Measurements from ENCODE around the gene MYO9B. TPM values are rescaled to one million over a fixed set of nuclear protein-coding genes. Genes with fewer than 3 reads are reported as not detected.
A peak's percentile ranks its signal among the peaks of the same experiment; 100 is the strongest.

Gene MYO9B
- total RNA-seq, 2 experiments from 2014 or later, result 100 to 104 TPM

DNA sequence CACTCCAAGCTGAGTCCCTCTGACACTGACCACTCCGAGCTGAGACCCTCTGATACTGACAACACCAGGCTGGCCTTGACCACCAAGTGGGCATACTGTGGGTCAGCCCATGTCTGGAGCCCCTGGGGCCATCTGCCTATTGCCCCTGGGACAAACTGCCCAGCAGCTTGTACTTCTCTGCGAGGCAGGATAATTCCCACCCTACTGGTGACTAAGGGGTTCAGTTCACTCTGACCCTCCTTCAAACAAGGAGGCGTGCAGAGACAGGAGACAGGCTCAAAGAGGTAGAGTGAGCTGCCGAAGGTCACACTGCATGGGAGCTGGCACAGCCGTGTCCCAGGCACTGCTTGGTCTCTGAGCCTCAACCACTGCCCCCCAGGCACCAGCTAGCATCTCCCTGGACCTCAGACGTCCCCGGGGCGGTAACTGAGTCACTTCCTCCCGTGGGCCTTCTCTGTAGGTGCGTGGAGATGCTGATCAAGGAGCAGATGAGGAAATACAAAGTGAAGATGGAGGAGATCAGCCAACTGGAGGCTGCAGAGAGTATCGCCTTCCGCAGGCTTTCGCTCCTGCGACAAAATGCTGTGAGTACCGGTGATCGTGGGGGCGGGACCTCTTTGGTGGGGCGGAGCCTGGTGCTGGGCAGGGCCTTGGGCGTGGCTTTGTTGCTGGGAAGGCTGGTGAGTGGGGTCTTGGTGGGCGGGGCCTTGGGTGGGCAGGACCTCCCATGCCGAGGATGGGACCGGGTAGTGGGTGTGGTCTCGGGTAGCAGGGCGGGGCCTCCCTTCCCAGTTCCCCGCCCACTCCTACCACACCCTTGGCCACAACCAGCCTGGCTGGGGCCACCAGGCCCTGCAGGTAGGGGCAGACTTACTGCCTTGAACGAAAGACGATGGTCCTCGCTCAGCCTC, 133.8 kb downstream of the MYO9B start:
- Mint-ChIP-seq H3K27me3 (no peaks in the 10 kb centered on the region), H3K4me3 (no peak overlapping the region), H3K4me1 (ENCODE audit: low read depth) (peaks cover 9% of the 10 kb centered on the region), H3K9me3 (no peaks in the 10 kb centered on the region), H3K36me3 (peaks cover 20% of the 10 kb centered on the region), H3K27ac (peak overlapping the region; percentile 66)
- intact Hi-C loops (cut with micrococcal nuclease), result no loop called here
- CTCF ChIA-PET, result interaction anchor here (0.7 kb wide), 1 partner anchor 1115 kb away, joined by 3 read pairs; no protein-coding TSS in a partner anchor
- peak; percentile 67 for DNase-seq
- POLR2A ChIA-PET, result no interaction called here

DNA sequence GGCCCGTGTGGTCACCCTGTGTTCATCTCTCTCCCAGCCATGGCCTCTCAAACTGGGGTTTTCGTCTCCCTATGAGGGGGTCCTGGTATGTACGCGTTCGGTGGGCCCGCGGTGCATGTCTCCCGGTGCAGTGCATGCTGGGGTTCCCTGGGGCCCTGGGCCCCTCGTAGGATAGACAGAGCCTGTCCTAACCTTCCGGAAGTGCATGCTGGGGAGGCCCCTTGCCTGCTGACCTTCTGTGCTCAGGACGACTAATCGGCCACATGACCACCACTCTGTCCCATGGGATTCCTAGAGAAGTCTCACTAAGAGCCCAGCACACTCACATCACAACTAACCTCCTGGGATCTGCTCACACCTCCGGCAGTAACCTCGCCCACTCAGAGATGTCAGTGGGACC, 134.7 kb downstream of the MYO9B start:
- intact Hi-C loops (cut with micrococcal nuclease), result no loop called here
- no peak for DNase-seq
- Mint-ChIP-seq H3K4me1 (ENCODE audit: low read depth) (peaks cover 16% of the 10 kb centered on the region), H3K9me3 (no peaks in the 10 kb centered on the region), H3K27me3 (no peaks in the 10 kb centered on the region), H3K4me3 (no peak overlapping the region), H3K27ac (no peak overlapping the region), H3K36me3 (peaks cover 20% of the 10 kb centered on the region)
- CTCF ChIA-PET, result no interaction called here
- POLR2A ChIA-PET, result no interaction called here

DNA sequence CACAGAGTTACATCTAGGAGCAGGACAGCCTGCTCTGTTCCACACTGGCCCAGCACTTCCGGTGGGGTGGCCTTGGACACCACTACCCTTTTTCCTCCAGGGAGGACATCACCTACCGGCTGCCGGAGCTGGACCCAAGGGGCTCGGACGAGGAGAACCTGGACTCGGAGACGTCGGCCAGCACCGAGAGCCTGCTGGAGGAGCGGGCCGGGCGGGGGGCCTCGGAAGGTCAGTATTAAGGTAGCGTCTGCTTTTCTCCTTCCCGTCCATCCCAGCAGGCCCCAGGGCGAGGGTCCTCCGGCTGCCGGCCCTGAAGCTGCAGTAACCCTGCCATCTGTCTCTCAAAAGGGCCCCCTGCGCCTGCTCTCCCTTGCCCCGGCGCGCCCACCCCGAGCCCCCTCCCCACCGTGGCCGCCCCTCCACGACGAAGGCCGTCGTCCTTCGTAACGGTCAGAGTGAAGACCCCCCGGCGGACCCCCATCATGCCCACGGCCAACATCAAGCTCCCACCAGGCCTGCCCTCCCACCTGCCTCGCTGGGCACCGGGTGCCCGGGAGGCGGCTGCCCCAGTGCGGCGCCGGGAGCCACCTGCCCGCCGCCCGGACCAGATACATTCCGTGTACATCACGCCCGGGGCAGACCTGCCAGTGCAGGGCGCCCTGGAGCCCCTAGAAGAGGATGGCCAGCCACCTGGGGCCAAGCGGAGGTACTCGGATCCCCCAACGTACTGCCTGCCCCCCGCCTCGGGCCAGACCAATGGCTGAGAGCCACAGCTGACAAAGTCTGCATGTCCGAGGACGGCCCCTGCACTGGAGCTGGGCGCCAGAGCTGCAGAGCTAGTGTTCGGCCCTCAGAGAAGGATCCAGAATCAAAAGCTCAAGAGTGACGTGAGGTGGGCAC, 136.2 kb downstream of the MYO9B start:
- Mint-ChIP-seq H3K4me1 (ENCODE audit: low read depth) (peaks cover 22% of the 10 kb centered on the region), H3K27ac (no peak overlapping the region), H3K9me3 (no peaks in the 10 kb centered on the region), H3K36me3 (peaks cover 20% of the 10 kb centered on the region), H3K27me3 (no peaks in the 10 kb centered on the region), H3K4me3 (no peak overlapping the region)
- intact Hi-C loops (cut with micrococcal nuclease), result no loop called here
- no peak for DNase-seq
- CTCF ChIA-PET, result no interaction called here
- POLR2A ChIA-PET, result no interaction called here

DNA sequence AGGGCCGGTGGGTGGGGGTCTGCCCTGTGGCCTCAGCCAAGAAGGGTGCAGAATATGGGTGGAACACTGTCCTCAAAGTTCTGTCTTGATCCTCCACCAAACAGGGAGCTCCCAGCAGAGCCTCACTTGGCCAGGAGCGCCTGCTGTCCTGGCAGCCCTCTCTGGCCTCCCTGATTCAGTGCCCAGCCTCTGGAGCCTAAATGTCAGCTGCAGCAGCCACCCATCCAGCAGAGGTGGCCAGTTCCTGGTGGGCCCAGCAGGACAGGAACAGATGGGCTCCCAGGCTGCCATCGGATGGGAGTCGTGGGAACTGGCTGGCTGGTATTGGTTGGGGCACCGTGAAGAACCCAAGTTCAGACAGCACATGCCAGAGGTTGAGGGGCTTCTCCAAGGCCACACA, 137.8 kb downstream of the MYO9B start:
- peaks cover 29% of the 10 kb centered on the region for H3K36me3 Mint-ChIP-seq
- no peak overlapping the region for H3K27ac Mint-ChIP-seq
- CTCF ChIA-PET, result no interaction called here
- POLR2A ChIA-PET, result interaction anchor here (0.6 to 3.3 kb wide), 2 partner anchors 13 to 66 kb away, joined by 3 to 25 read pairs; partner anchors contain the start of gene OCEL1
- H3K4me1 Mint-ChIP-seq (ENCODE audit: low read depth), result peaks cover 22% of the 10 kb centered on the region
- no peaks in the 10 kb centered on the region for H3K9me3 Mint-ChIP-seq
- DNase-seq, result no peak
- H3K4me3 Mint-ChIP-seq, result no peak overlapping the region
- no peaks in the 10 kb centered on the region for H3K27me3 Mint-ChIP-seq
- intact Hi-C loops (cut with micrococcal nuclease), result no loop called here

DNA sequence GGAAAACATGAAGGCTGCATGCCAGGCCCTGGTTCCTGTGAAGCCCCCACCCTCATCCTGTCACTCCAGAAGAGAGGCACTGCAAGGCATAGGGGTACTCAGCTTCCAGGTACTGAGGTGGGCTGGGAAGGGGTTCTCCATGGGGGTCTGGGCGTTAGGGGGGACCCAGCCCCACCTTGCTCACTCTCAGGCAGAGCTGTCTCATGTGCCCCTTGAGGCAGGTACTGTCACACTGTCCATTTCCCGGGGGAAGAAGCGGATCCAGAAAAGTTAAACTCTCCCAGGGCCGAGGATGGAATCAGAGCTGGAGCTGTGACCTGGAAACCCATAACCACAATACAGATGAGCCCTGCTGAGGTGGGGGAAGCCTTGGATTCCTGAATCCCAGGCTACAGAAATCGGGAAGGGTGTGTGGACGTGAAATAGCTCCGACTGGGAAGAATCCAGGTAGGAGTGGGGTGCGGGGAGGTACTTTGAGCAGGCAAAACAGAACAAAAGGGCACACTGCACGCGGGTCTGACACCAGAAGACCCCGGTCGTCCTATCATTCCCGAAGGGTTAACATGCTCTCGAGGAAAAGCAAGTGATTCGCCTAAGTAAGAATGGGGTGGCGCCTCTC, 139.0 kb downstream of the MYO9B start:
- Mint-ChIP-seq H3K27me3 (no peaks in the 10 kb centered on the region), H3K36me3 (peaks cover 27% of the 10 kb centered on the region), H3K4me3 (peak overlapping the region; percentile 84), H3K4me1 (ENCODE audit: low read depth) (peaks cover 16% of the 10 kb centered on the region), H3K9me3 (no peaks in the 10 kb centered on the region), H3K27ac (peak overlapping the region; percentile 96)
- ChIA-PET CTCF (interaction anchor here (0.9 to 1.7 kb wide), 3 partner anchors 9 to 89 kb away, joined by 3 to 5 read pairs (median 3); no protein-coding TSS in a partner anchor), POLR2A (interaction anchor here (1.0 to 3.3 kb wide), 5 partner anchors 12 to 140 kb away, joined by 3 to 25 read pairs (median 6); partner anchors contain the start of genes BABAM1 and OCEL1)
- intact Hi-C loops (cut with micrococcal nuclease), result loop anchor here (1.0 to 5.0 kb wide), 4 partner anchors 12 to 139 kb away; partner anchors contain the start of genes HAUS8, MYO9B and OCEL1
- no peak for DNase-seq

DNA sequence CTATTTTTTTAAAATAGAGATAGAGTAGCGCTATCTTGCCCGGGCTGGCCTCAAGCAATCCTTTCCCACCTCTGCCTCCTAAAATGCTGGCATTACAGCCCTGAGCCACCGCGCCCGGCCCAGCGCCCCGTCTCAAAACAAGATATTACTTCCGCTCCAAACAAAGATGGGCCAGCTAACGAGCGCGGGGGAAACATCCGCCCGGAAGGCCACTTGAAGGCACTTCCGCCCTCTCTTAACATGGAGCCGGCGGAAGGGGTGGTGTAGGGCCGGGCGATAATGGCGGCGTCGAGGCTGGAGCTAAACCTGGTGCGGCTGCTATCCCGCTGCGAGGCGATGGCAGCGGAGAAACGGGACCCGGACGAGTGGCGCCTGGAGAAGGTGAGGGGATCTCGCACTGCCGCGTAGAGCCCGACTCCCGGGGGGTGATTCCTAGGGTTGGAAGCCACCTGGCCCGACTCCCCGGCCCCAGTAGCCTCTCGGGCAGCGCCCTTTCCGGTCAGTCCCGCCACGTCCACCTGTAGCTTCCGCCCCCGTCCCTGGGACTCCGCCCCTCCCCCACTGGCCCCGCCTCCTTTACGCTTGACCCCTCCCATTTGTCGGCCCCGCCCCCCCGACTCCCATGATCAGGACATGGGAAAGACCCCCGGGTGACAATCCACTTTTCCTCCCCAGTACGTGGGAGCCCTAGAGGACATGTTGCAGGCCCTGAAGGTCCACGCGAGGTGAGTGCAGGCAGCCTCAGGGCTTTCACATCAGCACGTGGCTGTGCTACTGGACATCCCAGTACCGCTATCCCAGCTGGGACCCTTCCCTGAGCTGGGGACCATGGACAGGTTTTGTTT, 139.8 kb downstream of the MYO9B start, which contains the start of gene USE1:
Gene USE1 (plus strand): TSS at position 231 of the 845 bp plus-strand sequence. CDS start 49 bp downstream, at position 280.
- peak; percentile 92 for DNase-seq
- Mint-ChIP-seq H3K27ac (peak within 1 kb of the TSS; percentile 96), H3K9me3 (no peaks in the 10 kb centered on the region), H3K4me3 (peak within 1 kb of the TSS; percentile 84), H3K4me1 (ENCODE audit: low read depth) (peaks cover 16% of the 10 kb centered on the region), H3K27me3 (no peaks in the 10 kb centered on the region), H3K36me3 (peaks cover 28% of the 10 kb centered on the region)
- ChIA-PET POLR2A (interaction anchor here (0.7 to 3.3 kb wide), 7 partner anchors 11 to 141 kb away, joined by 3 to 25 read pairs (median 5); partner anchors contain the start of genes BABAM1 and OCEL1), CTCF (interaction anchor here (0.6 to 1.7 kb wide), 3 partner anchors 10 to 47 kb away, joined by 3 to 5 read pairs (median 3); no protein-coding TSS in a partner anchor)
- intact Hi-C loops (cut with micrococcal nuclease), result loop anchor here (1.0 to 5.0 kb wide), 4 partner anchors 11 to 140 kb away; partner anchors contain the start of genes HAUS8, MYO9B and OCEL1

DNA sequence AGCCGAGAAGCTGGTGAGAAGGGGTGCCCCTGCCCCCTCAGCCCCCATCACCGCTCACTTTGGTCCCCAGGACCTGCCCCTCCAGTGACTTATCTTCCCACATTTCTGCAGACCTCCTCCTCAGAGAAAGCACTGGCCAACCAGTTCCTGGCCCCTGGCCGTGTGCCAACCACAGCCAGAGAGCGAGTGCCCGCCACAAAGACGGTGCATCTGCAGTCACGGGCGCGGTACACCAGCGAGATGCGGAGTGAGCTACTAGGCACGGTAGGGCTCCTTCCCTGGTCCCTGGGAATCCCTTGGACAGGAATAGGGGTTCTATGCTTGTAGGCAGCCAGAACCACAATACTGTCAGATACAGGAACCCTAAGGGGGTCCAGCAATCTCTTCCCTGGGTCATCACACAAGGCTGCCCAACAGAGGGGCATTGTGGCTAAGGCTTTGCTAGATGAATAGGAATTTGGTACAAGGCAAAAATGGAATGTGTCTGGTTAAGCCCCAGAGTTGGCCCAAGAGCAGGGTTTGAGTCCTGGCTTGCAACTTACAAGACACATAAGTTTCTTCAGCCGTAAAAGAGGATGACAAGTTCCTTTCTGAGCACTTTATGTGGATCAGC, 140.6 kb downstream of the MYO9B start:
- H3K27ac Mint-ChIP-seq, result peak overlapping the region; percentile 96
- peaks cover 16% of the 10 kb centered on the region for H3K4me1 Mint-ChIP-seq (ENCODE audit: low read depth)
- H3K36me3 Mint-ChIP-seq, result peaks cover 28% of the 10 kb centered on the region
- ChIA-PET CTCF (interaction anchor here (0.6 to 1.7 kb wide), 2 partner anchors 20 to 46 kb away, joined by 3 to 5 read pairs; no protein-coding TSS in a partner anchor), POLR2A (interaction anchor here (0.7 to 3.3 kb wide), 5 partner anchors 10 to 140 kb away, joined by 3 to 25 read pairs (median 6); partner anchors contain the start of genes BABAM1 and OCEL1)
- DNase-seq, result no peak
- H3K27me3 Mint-ChIP-seq, result no peaks in the 10 kb centered on the region
- peak overlapping the region; percentile 84 for H3K4me3 Mint-ChIP-seq
- intact Hi-C loops (cut with micrococcal nuclease), result loop anchor here (5.0 kb wide), 1 partner anchor 89 kb away; no protein-coding TSS in a partner anchor
- no peaks in the 10 kb centered on the region for H3K9me3 Mint-ChIP-seq

DNA sequence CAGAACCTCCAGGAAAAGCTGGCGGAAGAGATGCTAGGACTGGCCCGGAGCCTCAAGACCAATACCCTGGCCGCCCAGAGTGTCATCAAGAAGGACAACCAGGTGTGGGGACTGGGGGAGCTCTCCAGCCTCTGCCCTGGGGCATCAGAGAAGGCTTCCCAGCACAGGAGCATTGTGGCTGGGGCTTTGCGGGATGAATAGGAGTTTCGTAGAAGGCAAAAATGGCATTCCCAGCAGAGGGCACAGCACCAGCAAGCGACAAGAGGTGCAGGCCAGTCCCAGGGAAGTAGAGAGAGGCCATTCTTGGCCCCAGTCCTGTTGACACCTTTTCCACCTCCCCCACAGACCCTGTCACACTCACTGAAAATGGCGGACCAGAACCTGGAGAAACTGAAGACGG, 143.7 kb downstream of the MYO9B start:
- intact Hi-C loops (cut with micrococcal nuclease), result loop anchor here (5.0 kb wide), 1 partner anchor 92 kb away; no protein-coding TSS in a partner anchor
- H3K4me1 Mint-ChIP-seq (ENCODE audit: low read depth), result peaks cover 15% of the 10 kb centered on the region
- no peak overlapping the region for H3K4me3 Mint-ChIP-seq
- H3K36me3 Mint-ChIP-seq, result peaks cover 19% of the 10 kb centered on the region
- H3K27me3 Mint-ChIP-seq, result no peaks in the 10 kb centered on the region
- ChIA-PET CTCF (no interaction called here), POLR2A (no interaction called here)
- no peaks in the 10 kb centered on the region for H3K9me3 Mint-ChIP-seq
- DNase-seq, result no peak
- no peak overlapping the region for H3K27ac Mint-ChIP-seq

DNA sequence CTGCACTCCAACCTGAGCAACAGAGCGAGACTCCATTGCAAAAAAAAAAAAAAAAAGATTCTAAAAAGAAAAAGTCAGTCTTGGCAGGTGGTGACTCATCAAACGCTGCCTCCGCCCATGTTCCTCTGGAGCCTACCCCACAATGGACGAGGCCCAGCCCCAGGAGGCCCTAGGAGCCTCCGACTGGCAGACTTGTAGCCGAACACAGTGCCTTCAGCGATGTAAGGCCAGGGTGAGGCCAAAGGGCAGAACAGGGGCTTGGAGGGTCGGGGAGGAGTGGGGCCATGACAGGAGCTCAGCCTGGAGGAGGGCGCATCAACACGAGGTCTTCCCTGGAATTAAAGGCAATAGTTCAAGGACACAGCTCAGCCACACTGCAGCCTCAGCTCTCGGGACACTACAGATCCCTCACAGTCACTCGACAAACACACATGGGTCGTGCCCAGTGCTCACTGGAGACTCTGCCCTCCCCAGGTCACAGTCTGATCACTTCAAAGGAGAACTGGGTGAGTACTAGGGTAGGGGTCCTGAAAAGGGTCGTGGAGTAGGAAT, 144.7 kb downstream of the MYO9B start:
- Mint-ChIP-seq H3K4me1 (ENCODE audit: low read depth) (peaks cover 7% of the 10 kb centered on the region), H3K9me3 (no peaks in the 10 kb centered on the region), H3K36me3 (peaks cover 17% of the 10 kb centered on the region), H3K27me3 (no peaks in the 10 kb centered on the region), H3K4me3 (no peak overlapping the region), H3K27ac (no peak overlapping the region)
- ChIA-PET POLR2A (interaction anchor here (1.0 kb wide), 1 partner anchor 48 kb away, joined by 5 read pairs; no protein-coding TSS in a partner anchor), CTCF (no interaction called here)
- DNase-seq, result no peak
- intact Hi-C loops (cut with micrococcal nuclease), result no loop called here

DNA sequence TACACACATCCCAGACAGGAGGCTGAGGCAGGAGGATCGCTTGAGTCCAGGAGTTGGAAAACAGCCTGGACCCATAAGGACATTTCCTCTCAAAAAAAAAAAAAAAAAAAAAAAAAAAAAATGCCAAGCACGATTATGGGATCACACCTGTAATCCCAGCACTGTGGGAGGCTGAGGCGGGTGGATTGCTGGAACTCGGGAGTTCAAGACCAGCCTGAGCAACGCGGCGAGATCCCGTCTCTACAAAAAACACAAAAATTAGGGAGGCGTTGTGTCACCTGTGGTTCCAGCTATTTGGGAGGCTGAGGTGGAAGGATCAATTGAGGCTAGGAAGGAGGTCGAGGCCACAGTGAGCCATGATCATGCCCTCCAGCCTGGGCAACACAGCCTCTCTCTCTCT, 149.5 kb downstream of the MYO9B start:
- no peaks in the 10 kb centered on the region for H3K27me3 Mint-ChIP-seq
- no peak overlapping the region for H3K27ac Mint-ChIP-seq
- CTCF ChIA-PET, result interaction anchor here (2.7 kb wide), 1 partner anchor 10 kb away, joined by 22 read pairs; no protein-coding TSS in a partner anchor
- intact Hi-C loops (cut with micrococcal nuclease), result loop anchor here (5.0 kb wide), 1 partner anchor 82 kb away; the partner anchor contains the start of genes DDA1 and MRPL34
- POLR2A ChIA-PET, result interaction anchor here (1.7 to 2.5 kb wide), 2 partner anchors 10 to 58 kb away, joined by 5 to 25 read pairs; partner anchors contain the start of gene USE1
- H3K4me1 Mint-ChIP-seq (ENCODE audit: low read depth), result peaks cover 6% of the 10 kb centered on the region
- peak overlapping the region; percentile 20 for H3K4me3 Mint-ChIP-seq
- H3K9me3 Mint-ChIP-seq, result no peaks in the 10 kb centered on the region
- no peak for DNase-seq
- H3K36me3 Mint-ChIP-seq, result no peaks in the 10 kb centered on the region
